Measurements from ENCODE around the gene PIP5K1B. TPM values are rescaled to one million over a fixed set of nuclear protein-coding genes. Genes with fewer than 3 reads are reported as not detected.

Gene PIP5K1B
- total and polyA plus RNA-seq, 2 of the 13 experiments (the other 11 are each of a cell fraction or from before 2014, with no cell fraction given): 15.8 to 17.5 TPM

DNA sequence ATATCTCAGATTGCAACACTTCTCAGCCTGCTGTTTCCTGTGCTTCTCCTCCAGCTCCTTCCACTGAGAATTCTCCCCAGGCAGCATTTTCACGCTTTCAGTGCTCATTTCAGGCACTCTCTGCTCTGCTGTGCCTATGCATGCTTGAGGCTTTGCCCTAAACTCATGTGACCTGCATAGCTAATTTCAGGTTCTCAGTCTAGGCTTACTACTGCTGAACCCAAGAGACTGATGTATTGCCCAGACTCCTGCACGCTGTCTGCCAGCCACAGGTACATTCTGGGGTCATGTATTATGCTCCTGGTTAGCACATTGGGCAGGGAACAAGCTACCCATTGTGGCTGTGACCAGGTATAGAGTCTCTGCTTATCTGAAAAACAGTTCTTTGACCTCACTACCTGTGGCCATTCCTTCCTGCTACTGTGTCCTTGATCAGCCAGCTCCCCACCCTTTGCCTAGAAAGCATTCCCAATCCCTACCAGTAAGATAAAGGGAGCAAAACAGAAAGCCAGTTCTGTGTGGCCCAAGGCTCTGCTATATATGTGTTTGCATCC is 34.7 kb downstream of the PIP5K1B start (continued):
- TF ChIP-seq MYC (CRISPR knock-in tag; IDR thresholded peaks at IDR 0.05; ENCODE audit: borderline replicate concordance): peak; percentile 26; the same call in 1 of the 2 replicates
- TF ChIP-seq ETV6 (CRISPR knock-in tag; conservative IDR thresholded peaks at IDR 0.05): no peak
- TF ChIP-seq, protein P1, sequence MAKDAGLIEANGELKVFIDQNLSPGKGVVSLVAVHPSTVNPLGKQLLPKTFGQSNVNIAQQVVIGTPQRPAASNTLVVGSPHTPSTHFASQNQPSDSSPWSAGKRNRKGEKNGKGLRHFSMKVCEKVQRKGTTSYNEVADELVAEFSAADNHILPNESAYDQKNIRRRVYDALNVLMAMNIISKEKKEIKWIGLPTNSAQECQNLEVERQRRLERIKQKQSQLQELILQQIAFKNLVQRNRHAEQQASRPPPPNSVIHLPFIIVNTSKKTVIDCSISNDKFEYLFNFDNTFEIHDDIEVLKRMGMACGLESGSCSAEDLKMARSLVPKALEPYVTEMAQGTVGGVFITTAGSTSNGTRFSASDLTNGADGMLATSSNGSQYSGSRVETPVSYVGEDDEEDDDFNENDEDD (CRISPR knock-in tag; IDR thresholded peaks at IDR 0.05; ENCODE audit: borderline replicate concordance): peak; percentile 22; the same call in 1 of the 2 replicates
- no peak for TF ChIP-seq TFAP4 (IDR thresholded peaks at IDR 0.05; ENCODE audit: borderline replicate concordance, low read depth)
- TF ChIP-seq ZNF292 (CRISPR knock-in tag; IDR thresholded peaks at IDR 0.05; ENCODE audit: borderline replicate concordance, low read depth): peak; percentile 97
- TF ChIP-seq ZNF484 (CRISPR knock-in tag; IDR thresholded peaks at IDR 0.05; ENCODE audit: borderline replicate concordance, low read depth): no peak
- TF ChIP-seq BHLHE40 (IDR thresholded peaks at IDR 0.05; ENCODE audit: low read length): no peak
- no peak for TF ChIP-seq DR1 (CRISPR knock-in tag; IDR thresholded peaks at IDR 0.05)
- TF ChIP-seq ZNF446 (CRISPR knock-in tag; IDR thresholded peaks at IDR 0.05): no peak
- no peak for TF ChIP-seq ZFP37 (CRISPR knock-in tag; IDR thresholded peaks at IDR 0.05; ENCODE audit: borderline replicate concordance)
- TF ChIP-seq SOX5 (CRISPR knock-in tag; IDR thresholded peaks at IDR 0.05; ENCODE audit: borderline replicate concordance): peak; percentile 87; the same call in 1 of the 2 replicates
- TF ChIP-seq, protein P2, sequence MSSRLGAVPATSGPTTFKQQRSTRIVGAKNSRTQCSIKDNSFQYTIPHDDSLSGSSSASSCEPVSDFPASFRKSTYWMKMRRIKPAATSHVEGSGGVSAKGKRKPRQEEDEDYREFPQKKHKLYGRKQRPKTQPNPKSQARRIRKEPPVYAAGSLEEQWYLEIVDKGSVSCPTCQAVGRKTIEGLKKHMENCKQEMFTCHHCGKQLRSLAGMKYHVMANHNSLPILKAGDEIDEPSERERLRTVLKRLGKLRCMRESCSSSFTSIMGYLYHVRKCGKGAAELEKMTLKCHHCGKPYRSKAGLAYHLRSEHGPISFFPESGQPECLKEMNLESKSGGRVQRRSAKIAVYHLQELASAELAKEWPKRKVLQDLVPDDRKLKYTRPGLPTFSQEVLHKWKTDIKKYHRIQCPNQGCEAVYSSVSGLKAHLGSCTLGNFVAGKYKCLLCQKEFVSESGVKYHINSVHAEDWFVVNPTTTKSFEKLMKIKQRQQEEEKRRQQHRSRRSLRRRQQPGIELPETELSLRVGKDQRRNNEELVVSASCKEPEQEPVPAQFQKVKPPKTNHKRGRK (CRISPR knock-in tag; IDR thresholded peaks at IDR 0.05): no peak
- TF ChIP-seq FLYWCH1 (CRISPR knock-in tag; IDR thresholded peaks at IDR 0.05): no peak
- no peak for TF ChIP-seq ZNF562 (CRISPR knock-in tag; IDR thresholded peaks at IDR 0.05; ENCODE audit: borderline replicate concordance)
- TF ChIP-seq CAMTA2 (CRISPR knock-in tag; IDR thresholded peaks at IDR 0.05; ENCODE audit: borderline replicate concordance): no peak
- no peak for TF ChIP-seq ZNF318 (CRISPR knock-in tag; IDR thresholded peaks at IDR 0.05)
